Renal cortex interstitium (tissue), 11 donors: ENCODE measurements around the gene ARID3C. TPM values are rescaled to one million over a fixed set of nuclear protein-coding genes. Genes with fewer than 3 reads are reported as not detected.

Experiments
- DNase-seq, 11 donors: peaks; one replicate each; pipeline ENCODE4 v3.0.0-alpha.2; 2013; ENCODE audit warnings: low read depth in 9 of 11, low spot score in 4 of 11; ENCODE audit errors: extremely low read depth in 1 of 11
- polyA plus RNA-seq, 3 donors: library from polyadenylated mRNA; unstranded; fragments of 120-200 nt; gene quantifications; one replicate each; pipeline ENCODE4 v1.2.1, GENCODE V29; 2013; ENCODE audit not compliant: insufficient read length in 3 of 3

Gene ARID3C
- polyA plus RNA-seq, 3 donors: 0.14 TPM; not detected in 2

DNA sequence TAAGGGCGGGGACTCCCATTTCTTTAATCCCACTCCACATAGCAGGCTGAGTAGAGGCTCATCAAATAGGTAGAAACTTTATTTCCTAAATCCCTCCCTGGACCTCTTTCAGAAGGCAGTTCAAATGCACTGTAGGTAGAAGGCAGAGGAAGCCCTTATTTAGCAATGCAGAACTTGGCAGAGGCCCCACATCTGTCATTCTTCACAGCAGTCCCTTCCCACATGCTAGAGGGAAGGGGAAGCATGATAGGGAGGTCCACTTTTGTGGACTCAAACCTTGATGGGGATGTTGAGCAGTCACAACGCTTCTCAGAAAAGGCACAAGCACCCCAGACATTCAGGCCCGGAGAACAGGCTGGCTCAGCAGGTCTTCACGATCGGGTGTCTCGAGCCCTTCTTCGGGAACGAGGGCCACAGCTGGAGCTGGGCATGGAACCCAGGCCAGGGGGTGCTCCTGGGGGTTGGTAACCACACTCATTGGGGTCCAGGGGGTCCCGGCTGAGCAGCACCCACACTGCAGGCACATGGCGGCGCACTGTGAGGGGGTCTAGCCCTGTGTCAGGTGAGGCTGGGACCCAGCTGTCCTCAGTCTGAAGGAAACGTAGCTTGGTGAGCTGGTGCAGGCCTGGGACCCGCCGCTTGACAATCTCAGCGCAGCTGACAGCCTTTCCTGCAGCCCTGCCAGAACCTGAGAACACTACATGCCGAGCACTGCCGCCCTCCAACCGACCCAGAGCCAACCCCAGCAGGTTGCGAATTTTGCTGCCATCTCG is 18.2 kb downstream of the ARID3C start:
- DNase-seq: no peak

DNA sequence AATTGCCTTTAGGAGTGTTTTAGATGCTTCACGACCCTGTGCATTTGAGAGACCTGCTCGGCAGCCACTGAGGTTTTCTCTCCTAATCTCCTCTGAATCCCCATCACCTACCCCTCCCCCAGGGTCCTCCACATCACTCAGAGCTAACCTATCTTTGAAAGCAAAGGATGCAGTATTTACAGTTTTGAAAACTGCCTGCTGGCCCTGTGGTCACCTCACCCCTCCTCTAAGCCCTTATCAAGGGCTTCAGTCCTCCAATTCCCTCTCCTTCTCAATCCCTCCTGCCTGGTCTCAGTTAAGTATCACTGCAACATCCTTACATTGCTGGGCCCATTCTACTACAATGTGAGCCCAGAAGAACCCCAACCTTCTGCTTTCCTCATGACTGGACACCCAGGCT is 21.5 kb downstream of the ARID3C start:
- DNase-seq: no peak

DNA sequence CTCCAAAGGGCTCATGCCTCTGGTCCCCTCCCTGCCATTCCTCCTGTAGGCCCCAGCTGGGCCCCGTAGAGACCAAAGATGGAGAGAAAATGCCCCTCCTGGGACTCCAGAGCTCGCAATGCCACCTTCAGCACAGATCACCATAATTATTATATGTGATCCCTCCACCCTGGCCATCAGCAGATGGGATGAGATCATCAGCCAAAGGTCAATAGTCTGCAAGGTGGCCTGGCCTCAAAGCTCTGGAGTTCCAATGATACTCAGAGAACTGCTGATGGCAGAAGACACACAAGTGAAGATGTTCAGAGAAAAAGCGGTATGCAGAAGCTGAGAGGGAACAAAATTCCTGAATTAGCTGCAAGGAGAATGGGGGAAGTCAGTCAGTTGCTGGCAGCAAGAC is 22.0 kb downstream of the ARID3C start:
- DNase-seq: no peak

- no peak for DNase-seq
Observed at GRCh38 chr9:34606190-34606589, 22.7 kb downstream of the ARID3C start.

DNA sequence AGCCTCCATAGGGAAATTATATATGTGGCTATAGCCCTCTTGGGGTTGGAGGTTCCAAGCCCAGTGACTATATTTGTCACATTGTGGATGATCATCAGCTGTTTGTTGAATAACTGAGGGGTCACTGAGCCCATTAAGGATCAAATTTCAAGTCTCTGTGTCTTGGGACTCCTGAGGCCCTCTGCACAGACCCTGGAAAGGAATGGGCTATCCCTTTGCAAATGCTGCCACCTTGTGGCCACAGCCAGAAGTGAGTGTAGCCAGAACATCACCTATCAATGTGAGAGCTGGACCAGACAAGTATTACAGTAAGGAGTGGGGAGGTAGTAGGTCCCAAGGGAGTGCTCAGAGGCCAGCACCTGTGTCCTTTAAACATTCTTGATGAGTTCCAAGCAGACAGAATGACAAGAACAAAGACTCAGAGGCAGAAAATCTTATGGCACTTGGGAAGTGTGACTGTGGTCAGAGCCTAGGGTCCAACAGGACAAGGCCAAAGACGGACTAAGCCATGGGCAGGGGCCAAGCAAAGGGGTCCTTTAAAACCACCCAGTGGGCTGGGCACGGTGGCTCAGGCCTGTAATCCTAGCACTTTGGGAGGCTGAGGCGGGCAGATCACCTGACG is 25.1 kb downstream of the ARID3C start:
- DNase-seq: peak in 8 of 11 donors; percentile 67 to 84 (median 78)

GRCh38 chr9:34601937-34602573 is 26.8 kb downstream of the ARID3C start:
- no peak for DNase-seq

- DNase-seq: no peak
Observed at GRCh38 chr9:34600908-34601307, 28.0 kb downstream of the ARID3C start.

DNA sequence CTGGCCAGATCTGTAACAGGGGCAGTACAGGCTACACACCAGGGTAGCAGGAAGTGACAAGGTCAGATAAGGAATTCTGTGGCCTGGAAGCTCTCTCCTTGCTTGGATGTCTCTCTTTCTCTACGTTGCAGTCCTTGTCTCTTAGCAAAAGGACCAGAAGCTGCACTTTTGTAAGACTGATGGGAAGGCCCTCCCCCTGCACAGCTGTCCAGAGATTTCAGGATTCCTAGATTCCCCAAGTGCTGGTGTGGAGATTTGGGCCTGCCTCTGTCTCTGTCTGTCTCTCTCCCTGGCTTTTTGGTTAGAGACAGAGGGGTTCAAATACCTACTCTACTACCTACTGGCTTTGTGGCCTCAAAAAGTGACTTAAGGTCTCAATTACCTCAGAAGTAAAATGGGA is 29.3 kb downstream of the ARID3C start:
- DNase-seq: no peak

DNA sequence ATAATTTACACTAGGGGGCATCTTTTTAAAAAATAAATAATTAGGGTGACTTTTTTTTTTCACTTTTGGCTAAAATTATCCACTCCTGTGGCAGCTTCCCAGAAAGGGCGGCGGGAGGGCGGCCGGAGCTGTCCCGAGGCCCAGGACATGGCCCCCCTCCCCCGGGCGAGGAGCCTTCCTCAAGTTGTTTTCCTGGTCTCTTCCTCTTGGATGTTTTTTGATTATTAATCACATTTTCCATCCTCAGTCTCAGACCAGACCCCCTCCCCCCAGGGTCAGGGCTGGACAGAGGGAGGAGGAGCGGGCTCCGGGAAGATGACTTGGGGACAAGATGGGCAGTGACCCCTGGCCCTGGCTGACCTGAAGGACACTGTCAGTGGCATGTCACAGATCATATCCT is 34.7 kb downstream of the ARID3C start:
- no peak for DNase-seq

GRCh38 chr9:34592895-34593601 is 35.8 kb downstream of the ARID3C start:
- DNase-seq: no peak

- DNase-seq: no peak
Observed at GRCh38 chr9:34591917-34592866, 36.7 kb downstream of the ARID3C start.

GRCh38 chr9:34591248-34591916 is 37.5 kb downstream of the ARID3C start:
- DNase-seq: peak in 4 of 11 donors; percentile 69 to 78 (median 71)

DNA sequence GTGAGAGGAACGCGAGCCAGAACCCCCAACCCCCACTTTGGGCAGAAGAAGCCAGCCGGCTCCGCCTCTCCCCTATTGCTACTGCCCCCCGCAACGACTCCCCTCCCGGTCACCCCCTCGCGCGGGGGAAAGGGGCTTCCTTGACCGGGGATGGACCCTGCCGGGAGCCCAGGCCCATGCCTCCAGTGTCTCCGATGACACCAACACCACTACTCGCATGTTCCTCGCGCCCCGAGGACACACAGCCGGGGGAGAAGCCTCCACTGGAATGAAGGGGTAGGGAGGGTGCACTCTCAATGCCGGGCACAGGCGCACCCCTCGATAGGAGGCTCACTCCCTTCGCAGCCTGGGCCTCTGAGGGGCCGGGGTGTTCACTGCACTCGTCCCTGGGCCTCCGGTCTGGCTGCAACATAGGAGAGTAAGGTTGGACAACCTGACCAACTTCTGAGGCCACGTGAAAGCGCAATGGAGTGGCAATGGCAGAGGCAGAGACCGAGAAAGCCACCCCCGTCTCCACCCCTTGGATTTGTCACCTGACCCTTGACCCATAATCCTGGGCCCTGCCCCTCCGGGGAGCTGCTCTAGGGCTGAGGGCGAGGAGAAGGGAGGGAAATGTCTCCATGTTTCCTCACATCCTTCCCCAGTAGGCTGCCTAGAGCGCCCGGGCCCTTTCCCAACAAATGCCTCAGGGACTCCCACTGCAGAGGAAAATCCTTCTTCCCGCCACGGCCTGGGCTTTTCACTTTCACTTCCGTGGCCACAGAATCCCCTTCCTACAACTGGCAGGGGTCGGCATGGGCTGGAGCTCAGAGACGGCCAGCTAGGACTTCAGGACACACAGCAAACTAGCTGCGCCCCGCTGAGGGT is 38.3 kb downstream of the ARID3C start:
- no peak for DNase-seq

DNA sequence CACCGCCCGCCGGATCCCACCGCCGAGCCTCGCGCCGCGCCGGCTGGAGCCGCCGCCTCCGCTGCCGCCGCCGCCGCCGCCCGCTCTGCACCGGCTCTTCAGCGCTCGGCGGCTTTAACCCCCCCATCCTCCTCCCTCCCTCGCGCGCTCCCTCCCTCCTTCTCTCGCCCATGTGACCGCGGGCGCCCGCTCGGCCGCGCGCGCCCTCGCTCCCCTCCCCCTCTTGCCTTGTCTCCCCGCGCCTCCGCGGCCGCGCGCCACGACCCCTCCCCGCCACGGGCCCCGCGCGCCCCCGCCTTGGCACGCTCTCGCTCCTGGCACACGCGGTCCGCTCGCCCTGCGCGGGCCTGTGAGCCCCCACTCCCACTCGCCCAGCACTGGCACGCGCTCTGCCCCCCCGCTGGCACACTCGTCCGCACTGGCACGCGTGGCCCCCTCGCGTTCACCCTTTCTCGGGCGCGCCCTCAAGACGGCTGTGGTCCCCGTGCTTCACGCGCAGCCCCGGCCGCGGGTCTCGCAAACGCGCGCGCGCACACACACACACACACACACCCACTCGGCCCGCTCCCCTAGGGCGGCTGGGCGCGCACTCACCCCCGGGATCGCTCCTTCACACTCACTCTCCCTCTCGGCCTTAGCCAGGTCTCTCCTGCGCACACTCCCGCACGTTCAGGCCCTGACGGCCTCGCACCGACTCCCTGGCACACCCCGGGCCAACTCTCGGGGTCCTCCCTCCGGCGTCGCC is 39.1 kb downstream of the ARID3C start, which contains the start of gene CNTFR:
TSS of gene CNTFR (minus strand) at position 89 of the 745 bp plus-strand sequence. CDS start 20,743 bp downstream, outside the sequence.
- no peak for DNase-seq

DNA sequence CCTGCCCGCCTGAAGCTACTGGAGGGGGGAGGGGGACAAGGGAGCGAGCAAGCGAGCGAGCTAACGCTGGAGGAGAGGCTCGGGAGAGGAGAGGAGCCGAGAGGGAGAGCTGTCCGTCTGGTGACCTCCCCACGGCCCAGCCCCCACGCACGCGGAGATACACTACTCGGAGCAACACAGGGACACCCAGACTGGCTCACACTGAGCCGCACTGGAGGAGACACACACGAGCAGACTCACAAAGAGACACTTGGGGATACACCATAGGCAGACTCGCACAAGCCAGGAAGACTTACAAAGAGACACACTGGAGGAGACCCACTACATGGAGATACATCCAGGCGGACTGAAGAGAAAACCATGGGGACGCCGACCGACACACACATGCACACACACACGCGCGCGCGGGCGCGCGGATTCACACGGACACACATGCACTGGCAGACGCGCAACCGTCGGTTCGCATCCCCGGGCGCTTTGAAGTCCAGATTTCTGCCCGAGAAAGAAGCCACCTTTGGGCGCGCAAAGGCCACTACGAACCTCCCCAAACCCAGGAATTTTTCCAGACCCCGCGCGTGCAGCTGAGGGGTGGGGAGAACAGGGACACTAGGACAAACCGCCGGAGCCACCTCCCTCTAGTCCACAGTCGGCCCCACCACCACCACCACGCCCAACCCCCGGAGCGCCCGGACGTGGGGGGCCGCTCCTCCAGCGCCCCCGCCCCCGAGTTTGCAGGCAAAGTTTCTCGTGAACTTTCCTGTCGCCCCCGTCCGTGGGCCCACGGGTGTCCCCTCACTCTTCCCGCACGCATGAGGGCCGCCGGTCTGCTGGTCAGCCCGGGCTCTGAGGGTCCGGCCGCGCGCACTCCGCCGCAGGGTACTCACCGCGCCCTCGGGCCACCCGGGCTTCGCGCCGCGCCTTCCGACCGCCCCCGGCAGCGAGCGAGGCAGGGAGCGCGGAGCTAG is 39.9 kb downstream of the ARID3C start:
- no peak for DNase-seq
